MG63 (cell line): Measurements from ENCODE around the gene CEP63. TPM values are rescaled to one million over a fixed set of nuclear protein-coding genes. Genes with fewer than 3 reads are reported as not detected.

Experiments used
- DNase-seq: peaks from one replicate; pipeline ENCODE4 v3.0.0-alpha.2; 2020
- H3K27me3 ChIP-seq: fragments of 250-450 bp; sonication (Bioruptor Pico); 2 replicates; pipeline ENCODE4 v1.5.1; 2020; ENCODE audit warnings: mild to moderate bottlenecking, moderate library complexity
- H3K36me3 ChIP-seq: fragments of 250-450 bp; sonication (Bioruptor Pico); 2 replicates; pipeline ENCODE4 v1.5.1; 2020; ENCODE audit warnings: mild to moderate bottlenecking, moderate library complexity
- H3K4me3 ChIP-seq: fragments of 250-450 bp; sonication (Bioruptor Pico); 2 replicates; pipeline ENCODE4 v1.5.1; 2020; ENCODE audit warnings: mild to moderate bottlenecking, moderate library complexity
- H3K9me3 ChIP-seq: fragments of 250-450 bp; sonication (Bioruptor Pico); 2 replicates; pipeline ENCODE4 v1.5.1; 2020; ENCODE audit warnings: mild to moderate bottlenecking, moderate library complexity
- total RNA-seq: library from RNA; depleted of rRNA; stranded (reverse); fragments of >200 nt; shearing (Covaris generic); gene quantifications from 2 replicates; pipeline ENCODE4 v1.2.3, GENCODE V29; 2014; ENCODE audit warnings: low replicate concordance; rRNA removed

Gene CEP63
- total RNA-seq, 1 experiment from 2014 or later = 15.3 TPM

DNA sequence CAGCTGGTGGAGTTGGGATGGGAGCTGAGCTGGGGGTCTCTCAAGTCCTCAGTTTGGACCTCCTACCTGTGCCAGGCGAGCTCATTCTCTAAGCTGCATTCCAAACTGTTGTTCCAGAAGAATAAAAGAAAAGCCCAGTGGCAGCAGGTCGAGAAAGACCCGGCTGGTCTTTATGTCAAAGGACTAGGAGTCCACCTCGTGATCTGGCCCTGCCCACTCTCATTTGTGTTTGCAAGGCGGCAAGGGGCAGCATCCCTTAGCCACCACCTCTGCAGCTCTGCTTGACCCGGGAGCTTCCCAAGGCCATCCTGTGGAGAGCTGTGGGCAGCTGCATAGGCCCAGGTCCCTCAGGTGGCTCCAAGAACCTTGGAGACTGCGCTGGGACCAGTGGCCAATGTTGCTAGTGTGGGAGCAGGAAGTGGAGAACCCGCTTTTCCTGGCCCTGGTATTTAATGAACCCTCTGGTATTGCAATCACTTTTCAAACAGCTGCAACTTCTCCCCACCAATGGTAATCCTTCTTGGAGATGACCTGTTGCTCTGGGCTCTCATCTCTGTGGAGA lies 134.1 kb downstream of the CEP63 start:
- H3K9me3 ChIP-seq = no peaks in the 10 kb centered on the region
- no peaks in the 10 kb centered on the region for H3K27me3 ChIP-seq
- H3K36me3 ChIP-seq = no peaks in the 10 kb centered on the region
- no peak overlapping the region for H3K4me3 ChIP-seq
- DNase-seq = no peak

- H3K36me3 ChIP-seq = no peaks in the 10 kb centered on the region
- no peak for DNase-seq
Measured at GRCh38 chr3:134620476-134621115, 134.7 kb downstream of the CEP63 start.

DNA sequence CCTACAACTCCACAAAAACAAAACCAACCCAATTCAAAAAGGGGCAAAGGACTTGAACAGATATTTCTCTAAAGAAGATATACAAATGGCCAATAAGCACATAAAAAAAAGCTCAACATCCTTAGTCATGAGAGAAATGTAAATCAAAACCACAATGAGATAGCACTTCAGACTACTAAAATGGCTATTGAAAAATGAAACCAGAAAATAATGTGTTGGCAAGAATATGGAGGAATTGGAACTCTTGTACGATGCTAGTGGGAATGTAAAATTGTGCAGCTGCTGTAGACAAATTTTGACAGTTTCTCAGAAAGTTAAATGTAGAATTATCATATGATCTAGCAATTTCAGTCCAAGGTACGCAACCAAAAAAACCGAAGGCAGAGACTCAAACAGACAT lies 136.0 kb downstream of the CEP63 start:
- H3K4me3 ChIP-seq = no peak overlapping the region
- no peaks in the 10 kb centered on the region for H3K27me3 ChIP-seq
- H3K9me3 ChIP-seq = no peaks in the 10 kb centered on the region
- no peak for DNase-seq
- no peaks in the 10 kb centered on the region for H3K36me3 ChIP-seq

More at GRCh38 chr3:134620476-134621115, 134.7 kb downstream of the CEP63 start:
- no peak overlapping the region for H3K4me3 ChIP-seq
- no peaks in the 10 kb centered on the region for H3K27me3 ChIP-seq
- H3K9me3 ChIP-seq = no peaks in the 10 kb centered on the region

DNA sequence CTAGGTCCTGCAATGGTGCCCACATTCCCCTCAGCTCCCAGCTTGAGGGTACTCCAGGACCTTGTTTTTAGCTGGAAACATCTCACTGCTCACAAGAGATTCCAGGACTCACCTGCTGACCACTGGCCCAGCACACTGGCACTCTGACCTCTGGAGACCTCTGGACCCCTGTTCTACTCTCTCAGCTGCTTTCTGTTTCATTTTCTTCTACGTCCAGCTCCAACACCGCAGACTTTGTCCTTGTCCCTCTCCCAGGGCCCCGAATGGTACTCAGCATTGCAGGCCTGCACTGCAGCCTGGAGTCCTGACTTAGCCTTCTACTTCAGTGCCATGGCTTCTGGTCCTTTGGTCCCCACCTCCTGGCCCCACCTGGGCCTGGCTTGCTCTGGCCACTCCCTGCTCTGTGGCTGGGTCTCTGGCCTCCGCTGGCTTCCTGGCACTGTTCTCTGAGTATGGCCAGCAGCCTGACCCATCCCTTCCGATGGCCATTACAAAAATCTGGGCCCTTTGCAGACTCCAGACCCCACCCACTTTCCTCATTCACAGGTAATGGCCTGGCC lies 137.0 kb downstream of the CEP63 start:
- no peak overlapping the region for H3K4me3 ChIP-seq
- no peak for DNase-seq
- no peaks in the 10 kb centered on the region for H3K27me3 ChIP-seq
- no peaks in the 10 kb centered on the region for H3K36me3 ChIP-seq
- no peaks in the 10 kb centered on the region for H3K9me3 ChIP-seq

GRCh38 chr3:134623615-134624245 lies 137.9 kb downstream of the CEP63 start:
- H3K36me3 ChIP-seq = no peaks in the 10 kb centered on the region
- H3K4me3 ChIP-seq = no peak overlapping the region
- no peaks in the 10 kb centered on the region for H3K9me3 ChIP-seq
- no peaks in the 10 kb centered on the region for H3K27me3 ChIP-seq
- DNase-seq = no peak

Other genes starting within 250 kb of the CEP63 start
- 107 and 128 TPM in 2 replicates for gene RYK, start 235.2 kb upstream of the CEP63 start, total RNA-seq
- gene AMOTL2, start 111.6 kb upstream of the CEP63 start, total RNA-seq = 172 and 180 TPM in 2 replicates
- 121 and 169 TPM in 2 replicates for gene ANAPC13, start 72 bp upstream of the CEP63 start, total RNA-seq
- gene KY, start 165.0 kb downstream of the CEP63 start, total RNA-seq = 1.1 TPM in 1 of 2 replicates, not detected in the other